GM19238 (cell line): Measurements from ENCODE around the gene CDC42EP3.
A peak's percentile ranks its signal among the peaks of the same experiment; 100 is the strongest.

ENCODE experiments used
- DNase-seq: peaks from one replicate; pipeline ENCODE4 v3.0.0; 2011; ENCODE audit warnings: low spot score; ENCODE audit not compliant: insufficient read length

Gene CDC42EP3

GRCh38 chr2:37637190-37637860 is 34.1 kb downstream of the CDC42EP3 start:
- DNase-seq: no peak

DNA sequence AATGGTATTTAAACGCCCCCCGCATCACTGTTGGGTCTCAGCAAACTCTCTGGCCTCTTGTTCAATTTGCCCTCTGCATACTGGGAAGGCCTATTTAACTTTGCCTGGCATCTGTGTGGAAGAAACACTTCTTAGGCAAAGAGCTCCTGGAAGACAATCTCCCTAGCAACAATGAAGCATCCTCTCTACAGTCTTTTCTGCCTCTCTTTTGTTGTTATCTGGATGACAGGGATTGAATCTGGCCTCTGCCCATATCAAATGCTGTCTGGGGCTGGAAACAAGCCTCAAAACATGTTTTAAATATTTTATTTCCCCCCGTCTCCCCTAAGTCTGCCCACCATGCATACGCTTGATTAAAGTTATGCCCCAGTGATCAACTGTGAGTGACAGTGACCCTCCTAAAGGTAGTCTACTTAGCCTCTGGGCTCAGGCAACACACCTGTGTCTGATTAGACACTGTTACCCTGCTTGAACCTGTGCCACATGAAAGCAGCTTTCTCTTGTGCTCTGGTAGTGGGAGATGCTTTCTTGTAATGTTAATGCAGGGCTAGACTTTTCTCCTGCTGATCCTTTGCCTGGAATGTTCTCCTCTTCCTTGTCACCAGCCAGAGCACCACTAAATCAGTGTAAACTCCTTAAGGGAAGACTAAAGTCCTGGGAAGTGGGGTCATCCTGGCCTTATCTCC is 34.9 kb downstream of the CDC42EP3 start:
- DNase-seq: no peak

DNA sequence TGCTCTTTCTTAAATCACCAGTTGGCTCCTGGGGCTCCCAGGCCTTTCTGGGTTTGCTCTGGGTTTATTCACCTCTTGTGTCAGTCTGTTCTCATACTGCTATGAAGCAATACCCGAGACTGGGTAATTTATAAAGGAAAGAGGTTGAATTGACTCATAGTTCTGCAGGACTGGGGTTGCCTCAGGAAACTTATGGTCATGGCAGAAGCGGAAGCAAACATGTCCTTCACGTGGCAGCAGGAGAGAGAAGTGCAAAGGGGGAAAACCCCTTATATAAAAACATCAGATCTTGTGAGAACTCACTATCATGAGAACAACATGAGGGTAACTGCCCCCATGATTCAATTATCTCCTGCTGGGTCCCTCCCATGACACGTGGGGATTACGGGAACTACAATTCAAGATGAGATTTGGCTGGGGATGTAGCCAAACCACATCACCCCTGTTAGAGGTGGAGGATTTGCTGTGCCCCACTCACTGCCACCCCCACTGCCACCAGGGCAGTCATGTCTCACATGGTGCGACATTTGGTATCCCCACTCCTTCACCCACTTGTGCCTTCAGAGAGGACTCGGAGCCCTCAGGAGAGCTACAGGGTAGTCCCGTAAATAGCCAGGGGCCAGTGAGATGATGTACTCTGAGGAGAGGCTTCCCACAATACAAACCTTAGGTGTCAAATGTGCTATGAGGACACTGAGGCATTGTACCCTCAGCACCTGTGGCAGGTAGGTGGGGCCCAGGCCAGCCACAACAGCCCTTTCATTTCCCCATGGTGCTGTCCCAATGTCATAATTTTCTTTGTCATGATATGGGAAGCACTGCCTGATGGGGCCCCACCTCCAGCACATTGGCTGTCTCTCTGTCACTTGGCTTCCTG is 35.7 kb downstream of the CDC42EP3 start:
- DNase-seq: no peak

DNA sequence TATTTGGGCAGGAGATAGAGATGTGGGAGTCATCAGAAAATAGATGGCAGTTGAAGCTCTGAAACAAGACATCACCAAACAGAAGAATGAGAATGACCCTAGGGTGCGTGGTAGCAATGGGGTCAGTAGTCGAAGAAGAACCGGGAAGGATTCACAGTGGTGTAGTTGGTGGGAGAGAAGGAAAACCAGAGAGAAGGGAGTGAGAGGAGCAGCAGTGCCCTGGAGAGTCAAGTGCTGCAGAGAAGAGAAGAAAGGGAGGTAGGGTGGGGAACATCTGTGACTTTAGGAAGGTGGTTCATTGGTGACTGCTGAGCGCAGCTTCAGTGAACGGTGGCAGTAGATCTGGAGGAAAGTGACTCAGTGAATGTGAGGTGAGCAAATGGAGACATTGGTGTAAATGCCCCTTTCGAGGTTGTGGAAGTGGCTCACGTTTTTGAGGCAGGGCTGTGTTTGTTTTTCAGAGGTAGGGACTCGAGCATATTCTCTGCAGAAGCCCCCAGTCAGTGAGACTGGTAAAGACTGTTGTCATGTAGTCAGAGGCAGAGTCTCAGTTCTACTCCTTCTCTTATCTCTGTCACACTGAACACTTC is 36.4 kb downstream of the CDC42EP3 start:
- DNase-seq: no peak

- DNase-seq: no peak
Measured at GRCh38 chr2:37633845-37634244, 37.6 kb downstream of the CDC42EP3 start.

- DNase-seq: no peak
Measured at GRCh38 chr2:37633234-37633633, 38.2 kb downstream of the CDC42EP3 start.

- no peak for DNase-seq
Measured at GRCh38 chr2:37632310-37632709, 39.1 kb downstream of the CDC42EP3 start.

- no peak for DNase-seq
Measured at GRCh38 chr2:37631698-37632097, 39.7 kb downstream of the CDC42EP3 start.

DNA sequence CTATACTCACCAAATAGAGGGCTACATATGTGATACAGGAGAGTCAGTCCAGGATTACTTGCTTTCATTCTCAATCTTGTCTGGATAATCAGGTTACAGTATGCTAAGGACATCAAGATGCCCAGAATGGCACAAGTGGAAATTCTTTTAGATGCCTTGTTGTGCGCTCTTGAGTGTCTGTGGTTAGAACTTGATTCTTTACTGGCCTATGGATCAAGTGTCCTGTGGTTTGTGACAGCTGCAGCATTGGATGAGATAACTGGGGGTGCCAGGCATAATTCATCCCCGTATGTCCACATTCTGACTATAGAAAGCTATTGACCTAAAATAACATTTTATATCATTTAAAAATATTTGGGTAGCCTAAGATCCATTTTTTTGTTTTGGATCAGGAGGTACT is 40.1 kb downstream of the CDC42EP3 start:
- no peak for DNase-seq

DNA sequence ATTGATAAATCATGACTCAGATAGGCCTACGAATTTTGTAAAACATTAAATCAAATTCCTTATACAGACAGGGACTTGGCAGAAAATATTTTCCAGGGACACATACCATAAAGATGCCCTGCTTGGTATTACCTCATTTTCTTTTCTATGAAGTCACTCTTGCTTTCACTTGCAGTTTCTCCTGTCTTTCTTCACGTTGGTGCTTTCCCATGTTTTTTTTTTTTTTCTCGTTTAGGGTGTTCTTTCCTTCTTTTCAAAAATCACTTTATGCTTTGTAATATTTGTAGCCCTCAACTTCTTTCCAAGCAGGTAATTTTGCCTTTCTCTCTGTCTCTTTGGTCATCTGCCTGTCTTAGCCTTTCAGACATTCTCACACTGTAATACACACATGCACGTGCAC is 40.7 kb downstream of the CDC42EP3 start:
- no peak for DNase-seq

GRCh38 chr2:37630301-37630700 is 41.1 kb downstream of the CDC42EP3 start:
- DNase-seq: no peak

GRCh38 chr2:37629529-37629928 is 41.9 kb downstream of the CDC42EP3 start:
- no peak for DNase-seq

GRCh38 chr2:37627710-37628109 is 43.7 kb downstream of the CDC42EP3 start:
- DNase-seq: no peak

DNA sequence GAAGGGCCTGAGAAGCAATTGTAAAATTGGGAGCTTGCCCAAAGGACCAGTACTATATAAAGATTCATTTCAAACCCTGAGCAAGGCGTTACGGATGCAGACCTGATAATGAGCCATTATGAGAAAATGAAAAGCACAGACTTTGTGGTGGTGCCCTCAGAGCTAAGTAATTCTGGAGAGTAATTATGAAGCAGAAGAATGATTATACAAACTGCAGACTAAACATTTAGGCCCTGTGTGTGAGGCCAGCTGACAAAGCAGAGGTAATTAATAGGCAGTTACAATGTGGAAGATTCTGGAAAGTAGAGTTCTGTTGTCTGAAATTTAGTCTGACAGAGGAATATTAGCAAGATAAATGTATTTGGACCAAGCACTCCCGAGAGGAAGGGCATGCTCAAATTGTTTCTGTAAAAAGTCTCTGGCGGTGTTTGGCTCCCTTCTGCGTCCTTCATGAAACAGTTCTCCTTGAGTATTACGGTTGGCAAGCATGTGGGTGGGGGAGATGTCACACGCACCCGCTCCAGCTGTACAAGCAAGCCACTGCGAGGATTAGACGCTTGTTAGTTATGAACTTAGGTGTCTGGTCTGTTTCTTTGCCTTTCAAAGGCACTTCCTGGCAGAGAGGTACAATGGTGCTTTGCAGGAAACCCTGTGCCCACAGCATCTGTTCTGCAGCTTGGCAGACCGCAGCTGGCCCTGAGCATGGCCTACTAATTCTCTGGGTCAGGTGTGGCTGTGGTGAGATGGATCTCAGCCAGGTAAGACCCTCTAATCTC is 45.5 kb downstream of the CDC42EP3 start:
- no peak for DNase-seq

GRCh38 chr2:37625156-37625555 is 46.3 kb downstream of the CDC42EP3 start:
- DNase-seq: no peak

GRCh38 chr2:37623971-37624900 is 47.2 kb downstream of the CDC42EP3 start:
- peak; percentile 39 for DNase-seq

DNA sequence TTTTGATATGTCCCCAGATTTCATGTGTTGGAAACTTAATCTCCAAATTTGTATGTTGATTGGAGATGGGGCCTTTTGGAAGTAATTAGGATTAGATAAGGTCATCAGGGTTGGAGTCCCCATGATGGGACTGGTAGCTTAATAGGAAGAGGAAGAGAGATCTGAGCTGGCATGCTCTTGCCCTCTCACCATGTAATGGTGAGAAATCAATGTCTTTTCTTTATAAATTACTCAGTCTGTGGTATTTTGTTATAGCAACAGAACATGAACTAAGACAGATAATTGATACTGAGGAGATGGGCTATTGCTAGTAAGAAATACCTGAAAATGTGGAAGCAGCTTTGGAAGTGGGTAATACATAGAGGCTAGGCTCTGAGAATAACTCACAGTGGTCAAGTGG is 48.0 kb downstream of the CDC42EP3 start:
- DNase-seq: no peak

- no peak for DNase-seq
Measured at GRCh38 chr2:37622450-37623100, 48.9 kb downstream of the CDC42EP3 start.

GRCh38 chr2:37621199-37621598 is 50.2 kb downstream of the CDC42EP3 start:
- DNase-seq: no peak

DNA sequence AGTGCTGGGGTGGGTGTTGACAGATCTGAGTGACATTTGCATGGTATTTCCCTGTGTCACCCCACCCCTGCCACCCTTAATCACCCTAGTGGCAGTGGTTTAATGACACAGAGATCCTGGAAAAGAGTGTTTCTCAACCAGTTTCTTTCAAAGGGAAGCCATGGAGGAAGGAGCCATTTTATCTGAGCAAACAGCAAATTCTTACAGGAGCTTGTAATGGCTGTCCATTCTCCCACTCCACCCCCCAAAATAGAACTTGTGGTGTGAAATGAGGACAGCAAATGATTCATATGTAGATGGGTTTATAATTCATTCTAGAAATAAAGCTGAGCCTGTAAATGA is 51.5 kb downstream of the CDC42EP3 start:
- DNase-seq: no peak
